GM20000 (cell line): ENCODE data around the gene DDX49.

Experiments used
- DNase-seq: peaks from one replicate; pipeline ENCODE4 v3.0.0; 2012; ENCODE audit warnings: low spot score
- CTCF ChIP-seq: IDR thresholded peaks from 2 replicates; pipeline ENCODE4 v1.5.1; 2012; ENCODE audit warnings: mild to moderate bottlenecking, control low read depth; ENCODE audit errors: extremely low read depth, missing control alignments

DDX49 gene

GRCh38 chr19:18932216-18932841, 12.8 kb downstream of the DDX49 start:
- no peak for TF ChIP-seq CTCF
- peak; percentile 92 for DNase-seq

DNA sequence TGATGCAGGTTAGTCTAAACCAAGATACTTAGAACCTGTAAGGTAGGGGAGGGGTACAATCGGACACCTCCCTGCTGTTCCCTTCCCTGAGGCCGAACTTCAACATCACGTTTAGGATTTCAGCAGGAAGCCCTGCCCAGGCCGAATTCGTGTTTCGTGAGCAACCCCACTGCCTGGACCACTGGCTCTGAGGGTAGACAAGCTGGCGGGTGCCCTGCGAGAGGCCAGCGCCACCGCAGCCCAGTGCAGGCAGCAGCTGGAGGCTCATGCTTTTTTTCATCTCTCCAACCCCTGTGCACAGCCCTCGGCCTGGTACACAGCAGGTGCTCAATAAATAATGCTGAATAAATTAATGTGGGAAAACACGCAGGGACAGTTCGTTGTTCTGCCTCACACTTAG, 13.8 kb downstream of the DDX49 start:
- no peak for TF ChIP-seq CTCF
- DNase-seq: no peak

DNA sequence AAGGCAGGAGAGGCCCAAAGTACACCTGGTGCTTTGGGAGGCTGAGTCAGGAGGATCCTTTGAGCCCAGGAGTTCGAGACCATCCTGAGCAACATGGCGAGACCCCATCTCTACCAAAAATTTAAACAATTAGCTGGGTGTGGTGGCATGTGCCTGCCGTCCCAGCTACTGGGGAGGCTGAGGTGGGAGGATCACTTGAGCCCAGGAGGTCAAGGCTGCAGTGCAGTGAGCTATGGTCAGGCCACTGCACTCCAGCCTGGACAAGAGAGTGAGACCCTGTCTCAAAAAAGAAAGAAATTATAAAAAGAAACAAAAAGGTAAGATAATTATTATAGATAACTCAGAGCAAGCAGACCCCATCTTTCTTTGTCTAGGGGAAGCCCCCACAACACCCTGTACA, 19.6 kb downstream of the DDX49 start:
- no peak for TF ChIP-seq CTCF

DNA sequence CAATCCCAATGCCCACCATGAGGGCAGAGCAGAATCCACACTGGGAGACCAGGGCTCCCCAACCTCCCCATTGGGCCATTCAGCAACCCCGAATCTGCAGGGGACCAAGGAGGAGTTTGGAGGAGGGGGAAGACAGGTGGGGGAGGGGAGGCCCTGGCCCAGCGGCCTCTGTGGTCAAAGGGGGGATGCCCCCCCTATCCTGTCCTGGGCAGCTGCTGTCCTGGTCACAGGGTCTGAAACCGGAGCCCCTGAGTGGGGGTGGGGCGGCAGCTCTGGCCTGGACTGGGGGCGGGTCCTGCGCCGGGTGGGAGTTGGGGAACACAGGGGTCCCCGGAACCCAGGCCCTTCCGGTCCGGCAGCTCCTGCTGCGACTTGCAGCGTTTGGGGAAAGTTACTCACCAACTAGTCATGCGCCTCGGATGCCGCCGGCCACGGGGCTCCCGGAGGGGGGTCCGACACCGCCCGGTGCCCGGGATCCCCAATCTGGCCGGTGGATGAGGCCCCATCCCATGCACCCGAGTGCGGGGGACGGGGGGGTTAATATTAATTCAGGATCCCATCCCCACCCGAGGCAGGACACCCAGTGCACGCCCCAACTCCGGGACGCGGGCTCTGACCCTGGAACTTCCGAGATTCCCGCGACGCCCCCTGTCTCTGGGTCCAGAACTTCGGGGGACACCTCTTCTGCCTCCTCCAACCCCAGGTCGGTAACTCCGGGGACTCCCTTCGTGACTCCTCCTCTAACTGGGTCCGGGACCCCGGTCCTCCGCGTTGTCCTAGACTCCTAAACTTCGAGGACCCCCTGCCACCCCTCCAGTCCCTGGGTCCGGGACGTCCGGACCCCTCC, 20.6 kb downstream of the DDX49 start:
- no peak for TF ChIP-seq CTCF

More for the DNA sequence above, 19.6 kb downstream of the DDX49 start:
- no peak for DNase-seq

GRCh38 chr19:18940769-18941627, 21.5 kb downstream of the DDX49 start, which contains the start of gene HOMER3:
TSS of gene HOMER3 (minus strand) at chr19:18941217. CDS start at chr19:18938982, 2,235 bp downstream.
- peak; percentile 94 for DNase-seq
- TF ChIP-seq CTCF: peak; percentile 46

More for the DNA sequence above, 20.6 kb downstream of the DDX49 start:
- peak; percentile 55 for DNase-seq

DNA sequence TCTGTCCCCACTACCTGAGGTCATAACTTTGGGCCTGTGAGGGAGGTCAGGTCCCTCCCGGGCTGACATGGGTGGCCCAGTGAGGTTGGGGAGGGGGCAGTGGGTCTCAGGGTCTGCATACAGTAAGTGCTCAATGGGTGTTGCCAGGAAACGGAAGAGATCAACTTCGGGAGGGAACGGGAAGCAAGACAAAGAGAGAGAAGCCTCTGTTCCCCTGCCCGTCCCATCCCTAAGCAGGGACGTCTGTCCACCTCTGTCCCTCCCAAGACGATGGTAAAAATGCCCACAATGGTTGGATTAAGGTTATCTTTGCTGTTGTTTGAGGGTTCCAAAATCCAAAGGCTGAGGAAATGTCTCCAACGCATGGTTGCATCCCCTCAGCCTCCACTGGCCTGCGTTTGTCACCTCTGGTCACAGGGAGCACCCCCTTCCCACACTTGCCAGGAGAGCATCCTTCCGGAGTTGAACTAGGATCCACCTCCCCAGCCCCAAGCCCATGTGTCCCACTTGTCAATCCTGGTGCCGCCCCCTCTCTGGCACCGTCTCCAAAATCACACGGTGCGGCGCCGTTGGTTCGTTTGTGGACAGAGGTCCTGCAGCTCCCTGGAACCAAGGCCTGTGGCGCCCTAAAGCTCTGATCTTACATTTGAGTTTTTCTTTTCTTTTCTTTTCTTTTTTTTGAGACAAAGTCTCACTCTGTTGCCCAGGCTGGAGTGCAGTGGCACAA, 22.3 kb downstream of the DDX49 start:
- DNase-seq: no peak
- TF ChIP-seq CTCF: no peak
